Lower leg skin (tissue), 4 donors: ENCODE results near the gene C12orf54. TPM values are rescaled to one million over a fixed set of nuclear protein-coding genes. Genes with fewer than 3 reads are reported as not detected.

Source experiments
- DNase-seq, 2 donors: peaks; one replicate each; pipeline ENCODE4 v3.0.0-alpha.2; 2019; ENCODE audit warnings: low spot score in 2 of 2
- H3K4me3 ChIP-seq: fragments of 200-600 bp; sonication (generic); 2 replicates; pipeline ENCODE4 v1.5.1; 2017; ENCODE audit warnings: mild to moderate bottlenecking, low read depth; ENCODE audit not compliant: poor library complexity, severe bottlenecking
- CTCF ChIP-seq, 3 donors: fragments of 450-650 bp; IDR thresholded peaks; one replicate each; pipeline ENCODE4 v1.5.1; 2016; ENCODE audit warnings: antibody characterized with exemption in 3 of 3, mild to moderate bottlenecking in 3 of 3, moderate library complexity in 2 of 3
- POLR2A ChIP-seq, 2 donors: fragments of 450-650 bp; IDR thresholded peaks; one replicate each; pipeline ENCODE4 v1.6.1; 2016 to 2017; ENCODE audit warnings: antibody characterized with exemption in 2 of 2, mild to moderate bottlenecking in 1 of 2, moderate library complexity in 1 of 2
- WGBS, 2 donors: methylation state at CpG; one replicate each; pipeline ENCODE4 v1.1.5; 2018; 5-methylcytosine and 5-hydroxymethylcytosine counted together
- intact Hi-C: fragments of 100-400 bp; cut with DNase I; formaldehyde crosslinking; loops from one replicate; pipeline ENCODE4 v1.15.0; 2023; ENCODE audit warnings: low total_unique reads
- total RNA-seq, 4 donors: library from RNA; depleted of rRNA; stranded (reverse); fragments of >200 nt; gene quantifications; one replicate each; pipeline ENCODE4 v1.1.0, GENCODE V29; 2016

C12orf54 gene
- total RNA-seq, 4 donors from 2014 or later, result not detected

DNA sequence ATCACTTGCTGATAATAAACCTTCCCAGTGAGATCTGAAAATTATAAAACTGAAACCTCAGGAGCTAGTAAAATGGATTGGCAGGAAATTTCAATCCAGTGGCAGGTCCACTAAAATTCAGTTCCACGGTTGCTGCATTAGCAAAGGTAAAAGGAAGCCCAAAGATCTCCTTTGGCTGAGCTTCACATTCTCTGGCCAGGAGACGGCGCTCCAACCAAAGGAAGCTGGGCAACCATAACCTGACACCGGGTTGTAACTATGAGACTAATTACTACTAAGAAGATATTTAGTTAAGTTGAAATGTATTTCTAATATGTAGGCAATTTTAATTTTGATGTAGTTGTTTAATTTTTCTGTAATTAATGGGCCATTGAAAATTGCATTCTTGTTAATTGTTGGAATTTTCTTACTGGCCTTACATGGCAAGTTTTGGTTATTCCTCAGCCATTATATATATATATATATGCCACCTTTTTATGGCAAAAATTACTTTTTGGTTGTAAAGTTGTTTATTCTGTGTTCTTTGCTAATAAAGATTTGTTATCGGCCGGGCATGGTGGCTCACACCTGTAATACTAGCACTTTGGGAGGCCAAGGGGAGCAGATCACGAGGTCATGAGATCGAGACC, 60.1 kb downstream of the C12orf54 start:
- DNase-seq, result no peak
- WGBS, 2 donors, result 54 to 64% methylated on average over 8 of the region's 8 CpGs
- intact Hi-C loops, result no loop called here
- TF ChIP-seq CTCF (IDR thresholded peaks at IDR 0.05), result no peak
- no peak for TF ChIP-seq POLR2A (IDR thresholded peaks at IDR 0.05)
- no peak overlapping the region for H3K4me3 ChIP-seq

GRCh38 chr12:48545833-48546469, 63.7 kb downstream of the C12orf54 start:
- no peak for DNase-seq
- no peak overlapping the region for H3K4me3 ChIP-seq
- TF ChIP-seq POLR2A (IDR thresholded peaks at IDR 0.05) (no peak), CTCF (IDR thresholded peaks at IDR 0.05) (no peak)
- intact Hi-C loops, result no loop called here
- 57 to 61% methylated on average over 4 of the region's 4 CpGs for WGBS, 2 donors

Other genes with a start within 250 kb of the C12orf54 start
- gene ZNF641, start 131.6 kb upstream of the C12orf54 start, total RNA-seq, result 10 to 100 TPM in 3 of 4 donors, 1 to 10 TPM in 1; 7.8 to 14.1 (median 12.1) TPM
- not detected for gene ANP32D, start 9.9 kb upstream of the C12orf54 start, total RNA-seq
- not detected for gene OR8S1, start 43.1 kb downstream of the C12orf54 start, total RNA-seq
- gene LALBA, start 87.5 kb downstream of the C12orf54 start, total RNA-seq, result not detected
- 100 to 1,000 TPM in 1 of 4 donors, 10 to 100 TPM in 3; 45.9 to 106 (median 60.6) TPM for gene KANSL2, start 199.7 kb downstream of the C12orf54 start, total RNA-seq
- gene CCNT1, start 234.2 kb downstream of the C12orf54 start, total RNA-seq, result 10 to 100 TPM; 19.3 to 34.9 (median 31.5) TPM